Measurements from ENCODE around the gene ATP6V1B1.

Gene ATP6V1B1

GRCh38 chr2:70901227-70902066 is 34.3 kb upstream of the ATP6V1B1 start:
- DNase-seq (ENCODE audit: low read depth in 2 of 2, low spot score in 1 of 2), result no peak

DNA sequence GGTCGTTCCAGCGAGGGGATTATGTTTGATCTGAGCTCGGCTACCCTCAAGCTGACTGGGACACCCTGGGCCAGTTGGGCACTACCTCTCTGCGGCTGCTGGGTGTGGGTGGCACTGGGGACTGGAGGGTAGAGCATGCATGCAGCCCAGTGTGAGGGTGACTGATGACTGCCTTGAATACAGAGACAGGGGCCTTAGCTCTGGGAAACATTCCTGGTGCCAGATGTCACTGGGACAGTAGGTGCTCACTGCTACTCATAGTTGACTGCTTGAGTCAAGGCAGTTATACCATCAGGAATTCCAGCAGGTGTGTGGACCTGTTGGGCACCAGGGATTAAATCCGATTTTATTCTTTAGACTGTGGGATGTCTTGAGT is 33.6 kb upstream of the ATP6V1B1 start:
- no peak for DNase-seq (ENCODE audit: low read depth in 2 of 2, low spot score in 1 of 2)

GRCh38 chr2:70902579-70902978 is 33.1 kb upstream of the ATP6V1B1 start:
- DNase-seq (ENCODE audit: low read depth in 2 of 2, low spot score in 1 of 2), result no peak

- no peak for DNase-seq (ENCODE audit: low read depth in 2 of 2, low spot score in 1 of 2)
Observed at GRCh38 chr2:70903171-70903570, 32.5 kb upstream of the ATP6V1B1 start.

- DNase-seq (ENCODE audit: low read depth in 2 of 2, low spot score in 1 of 2), result no peak
Observed at GRCh38 chr2:70903641-70904340, 31.9 kb upstream of the ATP6V1B1 start.

- no peak for DNase-seq (ENCODE audit: low read depth in 2 of 2, low spot score in 1 of 2)
Observed at GRCh38 chr2:70904371-70905216, 31.1 kb upstream of the ATP6V1B1 start.

- no peak for DNase-seq (ENCODE audit: low read depth in 2 of 2, low spot score in 1 of 2)
Observed at GRCh38 chr2:70905443-70906421, 30.0 kb upstream of the ATP6V1B1 start.

- DNase-seq (ENCODE audit: low read depth in 2 of 2, low spot score in 1 of 2), result no peak
Observed at GRCh38 chr2:70906439-70907005, 29.2 kb upstream of the ATP6V1B1 start.

DNA sequence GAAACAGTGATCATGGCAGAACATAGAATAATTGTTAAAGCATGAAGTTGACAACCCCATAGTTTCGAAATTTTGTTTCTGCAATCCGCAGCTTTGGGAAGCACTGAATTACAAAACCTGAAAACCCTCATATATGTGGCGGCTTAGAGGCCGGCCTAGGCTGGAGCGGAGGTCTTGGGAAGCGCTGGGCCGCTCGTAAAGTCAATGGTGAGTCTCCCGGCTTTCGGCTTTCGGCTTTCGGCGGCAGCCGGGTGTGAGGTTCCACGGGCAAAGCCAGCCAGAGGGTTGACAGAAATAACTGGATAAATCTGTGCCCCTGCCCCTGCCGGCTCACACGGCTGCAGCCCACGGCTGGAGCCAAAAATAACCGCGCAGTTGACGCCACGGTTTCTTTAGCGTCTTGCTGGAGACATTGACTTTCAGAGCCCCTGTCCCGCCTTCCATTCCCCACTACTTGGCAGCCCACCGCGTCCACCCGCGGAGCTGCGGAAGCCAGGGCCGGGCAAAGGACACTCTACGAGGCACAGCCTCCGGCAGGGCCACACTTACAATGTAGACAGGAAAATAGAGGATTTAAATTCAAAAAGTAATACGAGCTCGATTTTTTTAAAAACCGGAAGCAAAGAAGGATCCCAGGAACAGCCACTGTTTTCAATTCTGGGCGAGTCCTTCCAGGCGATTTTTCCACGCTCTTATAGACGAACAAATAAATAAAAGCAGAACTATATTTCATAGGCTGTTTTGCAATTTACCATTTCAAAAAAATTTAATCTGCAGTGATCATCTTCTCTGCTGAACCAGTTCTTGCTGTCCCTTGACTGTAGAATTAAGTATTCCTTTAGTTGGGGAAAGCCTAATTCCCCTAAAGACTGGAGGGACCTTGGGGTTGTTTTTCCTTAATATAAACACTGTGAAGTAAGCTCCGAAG is 28.3 kb upstream of the ATP6V1B1 start:
- no peak for DNase-seq (ENCODE audit: low read depth in 2 of 2, low spot score in 1 of 2)

DNA sequence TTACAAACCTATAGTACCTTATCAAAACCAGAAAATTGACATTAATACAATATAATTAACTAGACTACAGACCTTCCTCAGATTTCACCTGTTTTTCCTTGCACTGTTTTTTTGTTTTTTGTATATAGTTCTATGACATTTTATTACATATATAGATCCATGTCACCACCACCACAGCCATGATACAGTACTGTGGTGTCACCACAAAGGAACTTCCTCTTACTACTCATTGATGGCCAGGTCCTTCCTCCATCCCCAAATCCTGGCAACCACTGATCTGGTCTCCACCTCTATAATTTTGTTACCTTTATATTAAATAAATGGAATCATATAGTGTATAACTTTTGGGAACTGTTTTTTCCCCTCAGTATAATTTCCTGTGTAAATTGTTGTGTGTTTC is 19.4 kb upstream of the ATP6V1B1 start:
- no peak for DNase-seq (ENCODE audit: low read depth in 2 of 2, low spot score in 1 of 2)

- DNase-seq (ENCODE audit: low read depth in 2 of 2, low spot score in 1 of 2), result no peak
Observed at GRCh38 chr2:70918016-70918415, 17.7 kb upstream of the ATP6V1B1 start.

DNA sequence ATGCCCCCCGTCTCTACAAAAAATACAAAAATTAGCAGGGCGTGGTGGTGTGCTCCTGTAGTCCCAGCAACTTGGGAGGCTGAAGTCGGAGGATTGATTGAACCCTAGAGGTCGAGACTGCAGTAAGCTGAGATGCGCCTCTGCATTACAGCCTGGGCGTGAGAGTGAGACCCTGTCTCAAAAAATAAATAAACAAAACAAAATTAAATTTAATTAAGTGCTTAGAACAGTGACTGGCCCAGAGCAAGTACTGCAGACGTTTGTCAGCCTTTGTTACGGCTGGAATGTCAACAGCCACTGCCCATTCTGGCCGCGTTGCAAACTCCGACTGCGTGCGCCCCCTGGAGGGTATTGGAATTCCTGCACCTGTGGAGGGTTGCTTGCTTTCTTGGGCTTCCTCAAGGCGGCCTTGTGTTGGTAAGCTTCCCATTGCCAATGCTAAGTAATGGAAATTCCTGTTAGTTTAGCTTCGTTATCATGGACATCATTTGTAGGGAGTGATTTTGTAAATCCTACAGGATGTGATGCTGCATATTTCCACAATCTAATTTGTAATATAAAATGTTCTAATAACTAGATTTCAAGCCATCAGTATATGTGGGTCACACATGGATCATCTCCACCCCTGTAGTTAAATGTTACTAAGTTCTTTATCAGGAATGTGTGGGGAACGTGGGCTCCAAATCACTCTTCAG is 15.9 kb upstream of the ATP6V1B1 start:
- peak; percentile 35 to 54 for DNase-seq (ENCODE audit: low read depth in 2 of 2, low spot score in 1 of 2)

DNA sequence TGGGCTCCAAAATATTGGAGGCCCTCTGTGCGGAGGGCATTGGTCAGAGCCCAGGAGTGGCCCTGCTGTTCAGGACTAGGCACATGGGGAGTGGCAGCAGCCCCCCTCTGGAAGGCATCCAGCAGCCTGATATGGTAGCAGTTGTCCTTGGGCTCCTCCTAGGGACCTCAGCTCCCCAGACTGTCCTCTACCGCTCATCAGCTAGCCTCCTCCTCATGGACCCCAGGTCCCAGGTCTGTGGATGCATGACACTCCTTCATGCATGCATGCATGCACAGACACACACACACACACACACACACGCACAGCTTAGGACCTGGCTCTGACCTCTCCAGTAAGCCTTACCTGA is 15.4 kb upstream of the ATP6V1B1 start:
- no peak for DNase-seq (ENCODE audit: low read depth in 2 of 2, low spot score in 1 of 2)

GRCh38 chr2:70921031-70921430 is 14.7 kb upstream of the ATP6V1B1 start:
- no peak for DNase-seq (ENCODE audit: low read depth in 2 of 2, low spot score in 1 of 2)

- no peak for DNase-seq (ENCODE audit: low read depth in 2 of 2, low spot score in 1 of 2)
Observed at GRCh38 chr2:70921839-70922234, 13.9 kb upstream of the ATP6V1B1 start.

GRCh38 chr2:70922235-70923234 is 13.2 kb upstream of the ATP6V1B1 start:
- no peak for DNase-seq (ENCODE audit: low read depth in 2 of 2, low spot score in 1 of 2)

DNA sequence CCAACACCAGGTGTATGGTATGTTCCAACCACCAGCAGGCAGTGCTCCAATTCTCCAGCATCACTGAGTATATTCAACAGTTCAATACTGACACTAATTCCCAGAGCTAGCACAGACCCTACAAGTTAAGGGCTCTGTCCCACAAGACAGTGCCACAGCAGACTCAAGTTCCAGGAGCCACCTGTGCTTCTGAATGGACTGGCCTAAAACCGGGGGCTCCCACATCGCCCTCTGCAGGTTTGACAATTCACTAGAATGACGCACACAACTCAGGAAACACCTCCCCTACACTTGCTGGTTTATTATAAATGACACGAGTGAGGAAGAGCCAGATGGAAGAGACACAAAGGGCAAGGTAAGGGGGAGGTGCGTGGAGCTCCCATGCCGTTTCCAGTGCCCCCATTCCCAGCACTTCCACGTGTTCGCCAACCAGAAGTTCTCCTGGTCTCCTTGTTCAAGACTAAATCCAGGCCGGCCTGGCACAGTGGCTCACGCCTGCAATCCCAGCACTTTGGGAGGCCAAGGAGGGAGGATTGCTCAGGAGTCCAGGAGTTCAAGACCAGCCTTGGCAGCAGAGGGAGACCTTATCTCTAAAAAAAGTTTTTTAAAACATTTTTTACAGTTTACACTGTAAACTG is 12.2 kb upstream of the ATP6V1B1 start:
- no peak for DNase-seq (ENCODE audit: low read depth in 2 of 2, low spot score in 1 of 2)
